Stimulated activated effector memory CD8-positive, alpha-beta T cell treated with anti-CD3 and anti-CD28 coated beads, Interleukin-12 subunit alpha, Interleukin-12 subunit beta, amount 100 ng/mL, for 72 hours (primary cell): Measurements from ENCODE around the gene FCMR.
"Not testable (repeated sequence)": the region's sequence is repeated elsewhere in the genome, so short reads cannot be mapped to it uniquely, and the experiment has no call there.

Source experiments
- ATAC-seq: fragments of 150-1000 bp; cut with Tn5 transposase; 2 replicates; pipeline ENCODE4 v1.10.0; 2021
- DNase-seq, 2 donors: peaks; one replicate each; pipeline ENCODE4 v3.0.0; 2021 to 2022; ENCODE audit warnings: low spot score in 2 of 2
- H3K27ac Mint-ChIP-seq: one replicate; pipeline ENCODE4 v1.8.0; 2022; ENCODE audit warnings: mild to moderate bottlenecking, mixed read lengths
- H3K36me3 Mint-ChIP-seq: one replicate; pipeline ENCODE4 v1.8.0; 2022; ENCODE audit warnings: mild to moderate bottlenecking, mixed read lengths
- H3K4me1 Mint-ChIP-seq: one replicate; pipeline ENCODE4 v1.8.0; 2022; ENCODE audit warnings: mixed read lengths
- H3K4me3 Mint-ChIP-seq: one replicate; pipeline ENCODE4 v1.8.0; 2022; ENCODE audit warnings: mild to moderate bottlenecking, mixed read lengths
- H3K9me3 Mint-ChIP-seq: one replicate; pipeline ENCODE4 v1.8.0; 2022; ENCODE audit warnings: mixed read lengths

The FCMR gene

DNA sequence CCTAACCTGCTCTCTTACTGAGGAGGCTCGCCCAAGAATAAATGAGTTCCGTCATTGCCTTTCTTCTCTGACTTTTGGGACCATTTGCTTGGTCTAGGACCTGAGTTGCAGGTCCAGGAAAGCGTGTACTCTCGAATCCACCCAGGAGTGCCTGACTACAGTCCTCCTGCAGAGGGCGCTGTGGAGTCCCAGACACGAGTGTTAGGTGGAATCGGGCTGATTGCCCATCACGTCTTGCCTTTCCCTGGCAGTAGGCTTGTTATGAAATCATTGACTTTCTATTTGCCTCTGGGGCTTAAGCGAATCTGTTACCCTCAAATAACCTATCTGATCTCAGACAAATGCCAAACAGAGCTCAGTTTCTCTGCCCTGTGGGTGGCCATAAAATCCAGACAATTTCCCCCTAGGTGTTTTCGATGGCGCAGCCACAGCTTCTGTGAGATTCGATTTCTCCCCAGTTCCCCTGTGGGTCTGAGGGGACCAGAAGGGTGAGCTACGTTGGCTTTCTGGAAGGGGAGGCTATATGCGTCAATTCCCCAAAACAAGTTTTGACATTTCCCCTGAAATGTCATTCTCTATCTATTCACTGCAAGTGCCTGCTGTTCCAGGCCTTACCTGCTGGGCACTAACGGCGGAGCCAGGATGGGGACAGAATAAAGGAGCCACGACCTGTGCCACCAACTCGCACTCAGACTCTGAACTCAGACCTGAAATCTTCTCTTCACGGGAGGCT lies 56.6 kb downstream of the FCMR start, which contains the start of gene IL20:
TSS of gene IL20 (plus strand) at position 685 of the 733 bp plus-strand sequence. CDS start 230 bp downstream, outside the sequence.
- ATAC-seq: peak; percentile 87
- no peaks in the 10 kb centered on the region for H3K9me3 Mint-ChIP-seq
- no peak within 1 kb of the TSS for H3K27ac Mint-ChIP-seq
- H3K4me3 Mint-ChIP-seq: no peak within 1 kb of the TSS
- H3K36me3 Mint-ChIP-seq: no peaks in the 10 kb centered on the region
- DNase-seq: peak; percentile 92
- H3K4me1 Mint-ChIP-seq: peaks cover 11% of the 10 kb centered on the region

DNA sequence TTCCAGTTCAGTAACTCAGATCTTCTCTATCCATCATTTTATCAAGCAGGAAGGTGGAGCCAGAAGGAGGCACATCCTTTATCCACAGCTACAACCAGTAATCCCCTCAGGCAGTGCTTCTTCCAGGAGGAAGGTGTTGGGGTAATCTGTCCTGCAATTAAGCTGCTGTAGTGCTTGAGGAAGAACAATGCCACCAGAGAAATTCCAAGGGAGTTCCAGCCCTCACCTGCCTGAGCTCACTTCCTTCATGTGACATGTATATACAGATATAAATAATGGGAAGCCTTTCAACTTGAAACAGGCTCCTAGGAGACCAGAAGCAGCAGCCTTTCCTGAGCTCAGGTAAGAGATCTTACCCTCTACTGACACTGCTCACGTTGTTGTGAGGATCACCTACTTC lies 58.5 kb downstream of the FCMR start:
- no peak overlapping the region for H3K4me3 Mint-ChIP-seq
- H3K36me3 Mint-ChIP-seq: no peaks in the 10 kb centered on the region
- H3K4me1 Mint-ChIP-seq: peaks cover 11% of the 10 kb centered on the region
- DNase-seq: no peak
- H3K9me3 Mint-ChIP-seq: no peaks in the 10 kb centered on the region
- ATAC-seq: no peak
- H3K27ac Mint-ChIP-seq: no peak overlapping the region

- H3K4me3 Mint-ChIP-seq: no peak overlapping the region
- DNase-seq: no peak
- H3K27ac Mint-ChIP-seq: no peak overlapping the region
- no peaks in the 10 kb centered on the region for H3K36me3 Mint-ChIP-seq
- H3K9me3 Mint-ChIP-seq: no peaks in the 10 kb centered on the region
- no peak for ATAC-seq
- peaks cover 27% of the 10 kb centered on the region for H3K4me1 Mint-ChIP-seq
Observed at GRCh38 chr1:206860165-206860564, 61.6 kb downstream of the FCMR start.

GRCh38 chr1:206859082-206859521 lies 62.6 kb downstream of the FCMR start:
- Mint-ChIP-seq H3K4me1 (peaks cover 21% of the 10 kb centered on the region), H3K27ac (no peak overlapping the region), H3K9me3 (no peaks in the 10 kb centered on the region), H3K4me3 (no peak overlapping the region), H3K36me3 (no peaks in the 10 kb centered on the region)
- ATAC-seq (no peak), DNase-seq (no peak)

DNA sequence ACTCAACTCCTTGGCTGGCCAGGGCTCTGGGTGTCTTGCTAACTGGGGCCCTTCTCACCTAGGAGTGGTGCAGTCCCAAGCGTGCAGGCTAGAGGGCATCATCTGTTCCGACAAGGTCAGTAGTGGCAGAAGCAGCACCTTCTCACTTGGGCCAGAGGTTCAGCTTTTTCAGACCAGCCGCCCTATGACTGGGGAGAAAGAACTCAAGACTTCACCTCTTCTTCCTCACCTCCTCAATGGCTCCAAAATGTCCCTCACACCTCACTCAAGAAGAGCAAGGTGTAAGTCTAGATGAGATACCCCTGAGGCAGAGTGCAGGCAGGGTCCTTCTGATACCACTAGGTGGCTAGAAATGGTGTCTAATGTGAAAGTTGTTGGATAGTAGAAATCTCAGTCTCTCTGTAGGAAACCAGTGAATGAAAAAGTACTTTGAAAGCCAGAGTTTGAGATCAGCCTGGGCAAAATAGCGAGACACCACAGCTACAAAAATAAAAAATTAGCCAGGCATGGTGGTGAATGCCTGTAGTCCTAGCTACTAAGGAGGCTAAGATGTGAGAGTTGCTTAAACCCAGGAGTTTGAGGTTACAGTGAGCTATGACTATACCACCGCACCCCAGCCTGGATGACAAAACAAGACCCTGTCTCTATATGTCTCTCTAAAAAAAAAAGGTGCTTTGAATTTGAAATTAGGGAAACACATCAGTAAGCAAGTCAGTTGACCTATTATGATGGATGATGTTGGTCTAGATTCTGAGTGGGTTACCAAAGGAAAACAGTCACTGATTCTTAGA lies 64.9 kb downstream of the FCMR start:
- ATAC-seq: peak; percentile 94
- H3K9me3 Mint-ChIP-seq: no peaks in the 10 kb centered on the region
- peaks cover 21% of the 10 kb centered on the region for H3K4me1 Mint-ChIP-seq
- DNase-seq: no peak
- H3K27ac Mint-ChIP-seq: no peak overlapping the region
- H3K4me3 Mint-ChIP-seq: no peak overlapping the region
- H3K36me3 Mint-ChIP-seq: no peaks in the 10 kb centered on the region

- no peaks in the 10 kb centered on the region for H3K36me3 Mint-ChIP-seq
- ATAC-seq: no peak
- no peak overlapping the region for H3K27ac Mint-ChIP-seq
- H3K9me3 Mint-ChIP-seq: no peaks in the 10 kb centered on the region
- H3K4me1 Mint-ChIP-seq: peaks cover 21% of the 10 kb centered on the region
- DNase-seq: no peak
- no peak overlapping the region for H3K4me3 Mint-ChIP-seq
Observed at GRCh38 chr1:206855859-206856258, 65.9 kb downstream of the FCMR start.

GRCh38 chr1:206854401-206855129 lies 67.2 kb downstream of the FCMR start:
- Mint-ChIP-seq H3K9me3 (no peaks in the 10 kb centered on the region), H3K4me1 (peaks cover 21% of the 10 kb centered on the region), H3K27ac (no peak overlapping the region), H3K36me3 (no peaks in the 10 kb centered on the region), H3K4me3 (no peak overlapping the region)
- ATAC-seq (no peak), DNase-seq (no peak)

GRCh38 chr1:206853696-206854095 lies 68.0 kb downstream of the FCMR start:
- not testable (repeated sequence) for H3K9me3 Mint-ChIP-seq, H3K36me3 Mint-ChIP-seq, H3K4me3 Mint-ChIP-seq, H3K27ac Mint-ChIP-seq, ATAC-seq, DNase-seq
- H3K4me1 Mint-ChIP-seq: peaks cover 21% of the 10 kb centered on the region
